Brain pericyte (primary cell): ENCODE data around the gene PIM3.
A peak's percentile ranks its signal among the peaks of the same experiment; 100 is the strongest.

Source experiments
- DNase-seq: peaks from one replicate; pipeline ENCODE4 v3.0.0-alpha.2; 2012; ENCODE audit warnings: low read depth, low spot score

Gene PIM3

DNA sequence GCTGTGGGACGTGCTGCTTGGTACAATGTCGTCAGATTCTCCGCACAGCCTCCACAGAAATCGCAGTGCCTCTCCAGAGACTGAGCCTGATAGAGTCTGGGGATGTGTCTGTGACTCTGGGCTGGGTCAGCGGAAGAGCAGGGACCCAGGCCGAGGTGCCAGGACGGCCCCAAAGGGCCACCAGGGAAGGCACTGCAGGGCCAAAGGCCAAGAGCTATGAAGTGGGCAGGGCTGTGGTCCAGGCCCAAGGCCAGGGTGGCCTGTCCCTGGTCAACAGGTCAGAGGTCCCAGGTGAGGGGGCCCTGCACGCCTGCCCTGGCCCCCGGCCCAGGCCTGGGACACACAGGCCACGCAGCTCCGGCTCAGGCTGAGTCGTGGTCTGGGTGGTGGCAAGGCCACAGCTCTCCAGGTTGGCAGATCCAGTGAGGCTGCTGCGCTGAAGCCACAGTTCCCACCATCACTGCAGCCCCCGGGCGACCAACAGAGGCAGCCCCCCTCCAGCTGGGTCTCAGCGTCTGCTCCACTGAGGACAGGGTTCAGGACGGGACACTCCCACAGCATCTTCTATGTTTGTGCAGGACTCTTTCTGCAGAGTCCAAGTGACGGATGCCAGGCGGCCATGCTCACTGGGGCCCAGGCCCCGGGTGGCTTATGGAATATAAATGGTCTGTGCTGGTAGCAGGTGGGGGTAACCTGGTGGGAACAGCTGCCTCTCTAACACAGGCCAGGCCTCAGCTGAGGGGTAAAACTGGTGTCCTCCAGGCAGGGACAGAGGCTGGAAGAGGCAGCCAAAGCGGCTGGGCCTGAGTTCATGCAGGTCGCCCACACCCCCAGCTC lies 4.8 kb upstream of the PIM3 start:
- DNase-seq = no peak

DNA sequence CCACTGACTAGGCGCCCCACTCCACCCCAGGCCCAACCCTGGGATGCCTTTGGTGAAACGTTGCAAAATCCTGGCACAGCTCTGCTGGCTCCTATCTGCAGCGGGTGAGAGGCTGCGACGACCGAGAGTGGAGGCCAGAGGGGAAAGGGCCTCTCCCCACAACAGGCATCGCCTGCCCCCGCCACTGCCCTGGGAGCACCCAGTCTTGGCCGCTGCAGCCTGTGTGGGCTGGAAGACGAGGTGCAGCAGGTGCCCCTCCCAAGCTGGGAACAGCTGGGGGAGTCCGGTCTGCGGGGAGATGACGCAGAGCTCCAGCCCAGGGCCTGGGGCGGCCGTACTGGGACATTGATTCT lies 4.2 kb upstream of the PIM3 start:
- DNase-seq = no peak

DNA sequence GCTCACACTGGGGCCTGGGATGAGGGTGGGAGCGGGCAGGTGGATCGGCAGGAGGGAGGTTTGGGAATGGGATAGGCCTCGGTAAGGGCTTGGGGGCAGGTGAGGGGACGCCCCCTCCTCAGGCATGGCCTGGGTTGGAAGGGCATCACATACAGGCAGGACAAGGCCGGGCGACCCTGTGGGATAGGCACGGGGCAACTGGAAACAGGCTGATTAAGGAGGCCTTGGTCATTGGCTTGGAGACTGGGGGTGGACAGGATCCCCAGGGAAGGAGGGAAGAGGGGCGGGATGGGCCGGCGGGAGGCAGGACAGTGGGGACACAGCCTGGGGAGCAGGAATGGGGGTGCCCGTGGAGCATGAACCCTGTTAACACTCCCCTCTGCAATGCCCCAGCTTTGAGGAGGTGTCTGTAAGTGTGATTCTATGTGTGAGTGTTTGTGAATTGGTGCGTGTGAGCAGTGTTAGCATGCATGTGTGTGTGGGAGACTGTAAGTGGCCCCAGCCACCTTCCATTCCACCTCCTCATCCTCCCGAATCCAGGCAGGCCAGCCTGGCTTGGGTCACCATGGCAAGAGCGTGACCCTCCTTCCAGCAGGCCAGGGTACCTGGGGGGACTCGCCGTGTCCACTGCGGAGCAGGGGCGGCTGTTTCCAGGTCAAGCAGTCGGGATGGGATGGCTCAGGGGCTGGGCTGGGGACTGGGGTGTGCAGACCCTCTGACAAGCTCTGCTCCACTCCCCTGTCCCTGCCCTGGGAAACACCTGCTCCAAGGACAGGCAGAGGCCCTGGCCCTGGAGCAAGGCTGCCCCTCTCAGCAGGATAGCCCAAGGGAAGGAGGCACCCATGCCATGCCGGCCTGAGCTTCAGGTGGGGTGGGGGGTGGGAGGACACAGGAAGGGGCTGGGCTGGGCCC lies 3.4 kb upstream of the PIM3 start:
- DNase-seq = no peak

DNA sequence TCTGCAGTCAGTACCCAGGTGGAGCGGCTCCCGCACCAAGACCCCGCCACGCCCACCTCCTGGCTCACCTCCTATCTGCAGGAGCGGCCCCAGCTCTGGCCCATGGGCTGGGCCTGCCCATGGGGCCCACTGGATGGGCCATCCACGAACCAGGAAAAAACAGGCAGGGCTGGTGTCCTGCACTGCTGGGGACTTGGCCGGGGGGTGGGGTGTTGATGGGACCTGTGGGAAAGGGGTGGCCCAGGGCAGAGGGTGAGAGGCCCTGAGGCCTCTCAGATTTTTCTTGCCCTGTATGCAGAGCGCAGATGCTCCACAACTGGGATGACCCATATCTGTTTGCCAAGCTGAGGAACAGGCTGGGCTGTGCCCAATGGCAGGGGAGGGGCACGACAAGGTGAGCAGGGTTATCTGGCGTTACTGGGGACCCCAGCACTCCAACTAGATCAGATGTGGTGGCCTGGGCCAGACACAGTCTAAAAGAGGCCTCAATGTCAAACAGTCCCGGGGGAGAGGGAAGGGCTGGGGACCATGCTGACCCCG lies 2.7 kb upstream of the PIM3 start:
- no peak for DNase-seq

DNA sequence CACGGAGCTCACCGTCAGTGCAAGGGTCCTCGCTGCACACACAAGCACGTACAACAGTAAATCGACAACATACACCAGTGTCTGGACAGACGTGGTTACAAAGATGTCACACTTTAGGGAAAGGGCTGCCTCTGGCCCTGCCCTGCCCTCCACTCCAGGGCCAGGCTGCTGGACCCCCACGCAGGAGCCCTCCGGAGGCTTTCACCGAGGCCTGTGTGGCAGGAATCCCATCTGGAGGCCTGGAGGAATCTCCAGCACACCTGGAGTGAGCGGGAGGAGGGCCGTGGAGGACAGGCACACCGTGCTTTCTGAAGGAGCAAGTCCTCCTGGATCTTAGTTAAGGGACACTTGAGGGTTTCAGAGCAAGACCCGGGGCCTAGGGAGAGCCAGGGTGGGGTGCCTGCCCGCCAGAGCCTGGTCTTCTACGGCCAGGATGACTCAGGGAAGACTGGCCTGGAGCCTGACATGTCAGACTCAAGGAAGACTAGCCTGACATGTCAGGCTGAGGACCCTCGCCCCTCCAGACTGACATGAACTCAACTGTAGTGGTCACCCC lies 2.1 kb upstream of the PIM3 start:
- DNase-seq = no peak

DNA sequence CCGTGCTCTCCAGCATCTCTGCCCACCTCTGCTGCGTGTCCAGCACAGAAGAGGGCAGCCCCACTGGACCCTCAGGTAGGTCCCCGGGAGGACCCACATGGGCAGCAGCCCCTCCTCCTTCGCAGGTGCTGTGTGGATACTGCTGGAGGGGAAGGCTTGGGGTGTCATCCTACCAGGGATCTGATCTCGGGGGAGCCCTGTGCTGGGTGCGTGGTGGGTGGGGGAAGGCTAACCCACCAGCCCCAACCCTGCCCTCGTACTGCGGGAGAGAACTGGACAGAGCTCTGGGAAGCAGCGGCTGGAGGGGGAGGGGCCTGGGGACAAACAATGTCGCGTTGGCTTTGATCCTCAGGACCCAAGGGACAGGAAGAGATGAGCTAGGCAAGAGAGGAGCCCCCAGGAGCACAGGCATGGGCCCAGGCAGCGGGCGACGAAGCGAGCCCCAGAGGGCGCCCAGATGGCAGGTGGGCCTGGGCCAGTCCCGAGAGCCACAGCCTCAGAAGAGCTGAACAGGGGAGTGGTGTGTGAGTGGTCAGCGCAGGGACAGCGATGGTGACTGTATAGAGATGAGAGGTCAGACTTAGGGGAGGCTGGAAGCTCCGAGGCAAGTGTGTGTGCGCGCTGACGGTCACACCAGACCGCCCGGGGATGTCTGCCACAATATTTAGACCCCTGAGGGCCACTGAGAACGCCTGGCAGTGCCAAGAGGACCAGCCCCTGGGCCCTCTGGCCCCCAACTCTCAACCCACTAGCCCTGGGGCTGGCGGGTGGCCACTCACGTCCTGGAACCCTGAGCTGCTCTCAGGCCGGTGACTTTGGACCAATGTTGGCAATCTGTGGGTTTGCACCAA lies 1.4 kb upstream of the PIM3 start:
- DNase-seq = no peak

DNA sequence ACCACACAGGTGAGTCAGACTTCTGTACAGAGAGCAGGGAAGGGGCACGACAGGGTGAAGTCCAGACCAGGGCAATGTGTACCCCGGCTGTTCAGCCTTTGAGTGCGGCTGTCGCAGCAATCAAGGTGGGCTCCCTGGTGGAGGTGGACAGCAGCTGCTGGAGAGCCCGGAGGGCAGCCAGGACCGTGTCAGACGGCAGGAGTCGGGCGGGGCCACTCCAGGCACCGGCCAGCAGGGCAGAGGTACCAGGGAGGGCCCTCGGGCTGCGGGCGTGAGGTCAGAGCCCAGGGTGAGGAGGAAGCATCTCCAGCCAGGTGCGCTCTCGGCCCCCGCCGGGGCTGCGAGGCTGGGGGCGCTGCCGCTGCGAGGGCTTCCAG lies 802 bp upstream of the PIM3 start:
- DNase-seq = no peak

DNA sequence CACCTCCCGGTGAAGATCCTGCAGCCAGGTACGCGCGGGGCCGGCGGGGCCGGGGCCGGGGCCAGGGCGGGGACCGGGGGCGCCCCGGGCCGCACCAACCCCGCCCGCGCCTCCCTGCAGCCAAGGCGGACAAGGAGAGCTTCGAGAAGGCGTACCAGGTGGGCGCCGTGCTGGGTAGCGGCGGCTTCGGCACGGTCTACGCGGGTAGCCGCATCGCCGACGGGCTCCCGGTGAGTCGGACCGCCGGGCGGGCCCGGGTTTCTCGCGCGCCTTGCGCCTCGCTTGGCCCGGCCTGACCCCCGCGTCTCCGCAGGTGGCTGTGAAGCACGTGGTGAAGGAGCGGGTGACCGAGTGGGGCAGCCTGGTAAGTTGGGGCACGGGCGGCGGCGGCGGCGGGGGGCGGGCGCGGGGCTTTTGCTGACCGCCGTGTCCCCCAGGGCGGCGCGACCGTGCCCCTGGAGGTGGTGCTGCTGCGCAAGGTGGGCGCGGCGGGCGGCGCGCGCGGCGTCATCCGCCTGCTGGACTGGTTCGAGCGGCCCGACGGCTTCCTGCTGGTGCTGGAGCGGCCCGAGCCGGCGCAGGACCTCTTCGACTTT lies 531 bp downstream of the PIM3 start:
- DNase-seq = no peak

DNA sequence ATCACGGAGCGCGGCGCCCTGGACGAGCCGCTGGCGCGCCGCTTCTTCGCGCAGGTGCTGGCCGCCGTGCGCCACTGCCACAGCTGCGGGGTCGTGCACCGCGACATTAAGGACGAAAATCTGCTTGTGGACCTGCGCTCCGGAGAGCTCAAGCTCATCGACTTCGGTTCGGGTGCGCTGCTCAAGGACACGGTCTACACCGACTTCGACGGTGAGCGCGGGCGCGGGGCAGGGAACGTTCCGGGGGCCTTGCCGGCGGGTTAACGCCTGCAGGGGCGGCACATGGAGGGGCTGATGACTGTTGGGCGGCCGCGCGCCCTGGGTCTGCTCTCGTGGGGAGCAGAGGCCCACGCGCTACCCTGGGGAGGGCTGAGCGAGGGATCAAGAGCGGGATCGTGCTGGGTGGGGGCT lies 1.0 kb downstream of the PIM3 start:
- DNase-seq = no peak

DNA sequence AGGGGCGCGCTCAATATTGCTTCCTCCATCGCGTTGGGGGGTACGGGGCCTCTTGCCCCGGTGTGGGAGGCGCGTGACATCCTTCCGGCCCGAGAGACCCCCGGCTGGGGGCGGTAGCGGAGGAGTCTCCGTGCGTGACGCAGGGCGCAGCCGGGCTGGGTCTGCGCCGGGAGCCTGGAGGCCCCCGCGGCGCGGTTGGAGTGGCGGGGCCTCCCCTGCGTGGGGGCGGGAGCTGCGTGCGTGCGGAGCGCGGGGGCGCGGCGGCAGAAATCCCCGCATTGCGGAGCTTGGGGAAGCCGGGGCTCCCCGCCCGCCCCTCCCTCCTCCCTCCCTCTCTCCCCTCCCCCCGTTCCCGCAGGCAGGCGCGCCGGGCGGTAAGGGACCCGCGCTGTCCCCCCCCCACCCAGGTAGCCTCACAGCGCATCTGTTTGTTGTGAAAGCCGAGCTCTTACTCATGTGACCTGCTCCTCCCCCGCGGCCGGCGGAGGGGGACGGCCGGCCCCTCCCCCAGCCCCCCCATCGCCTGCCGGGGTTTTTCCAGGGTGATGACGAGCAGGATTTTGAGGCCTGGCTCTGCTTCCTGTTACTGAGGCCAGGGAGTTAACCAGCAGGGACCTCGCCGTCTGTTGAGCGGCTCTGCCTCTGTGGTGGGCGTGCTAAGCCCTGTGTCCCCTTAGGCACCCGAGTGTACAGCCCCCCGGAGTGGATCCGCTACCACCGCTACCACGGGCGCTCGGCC lies 1.6 kb downstream of the PIM3 start:
- DNase-seq = peak; percentile 79

DNA sequence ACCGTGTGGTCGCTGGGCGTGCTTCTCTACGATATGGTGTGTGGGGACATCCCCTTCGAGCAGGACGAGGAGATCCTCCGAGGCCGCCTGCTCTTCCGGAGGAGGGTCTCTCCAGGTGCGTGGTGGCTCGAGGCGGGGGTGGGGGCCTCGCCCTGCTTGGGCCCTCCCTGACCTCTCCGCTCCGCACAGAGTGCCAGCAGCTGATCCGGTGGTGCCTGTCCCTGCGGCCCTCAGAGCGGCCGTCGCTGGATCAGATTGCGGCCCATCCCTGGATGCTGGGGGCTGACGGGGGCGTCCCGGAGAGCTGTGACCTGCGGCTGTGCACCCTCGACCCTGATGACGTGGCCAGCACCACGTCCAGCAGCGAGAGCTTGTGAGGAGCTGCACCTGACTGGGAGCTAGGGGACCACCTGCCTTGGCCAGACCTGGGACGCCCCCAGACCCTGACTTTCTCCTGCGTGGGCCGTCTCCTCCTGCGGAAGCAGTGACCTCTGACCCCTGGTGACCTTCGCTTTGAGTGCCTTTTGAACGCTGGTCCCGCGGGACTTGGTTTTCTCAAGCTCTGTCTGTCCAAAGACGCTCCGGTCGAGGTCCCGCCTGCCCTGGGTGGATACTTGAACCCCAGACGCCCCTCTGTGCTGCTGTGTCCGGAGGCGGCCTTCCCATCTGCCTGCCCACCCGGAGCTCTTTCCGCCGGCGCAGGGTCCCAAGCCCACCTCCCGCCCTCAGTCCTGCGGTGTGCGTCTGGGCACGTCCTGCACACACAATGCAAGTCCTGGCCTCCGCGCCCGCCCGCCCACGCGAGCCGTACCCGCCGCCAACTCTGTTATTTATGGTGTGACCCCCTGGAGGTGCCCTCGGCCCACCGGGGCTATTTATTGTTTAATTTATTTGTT lies 2.4 kb downstream of the PIM3 start:
- DNase-seq = no peak

DNA sequence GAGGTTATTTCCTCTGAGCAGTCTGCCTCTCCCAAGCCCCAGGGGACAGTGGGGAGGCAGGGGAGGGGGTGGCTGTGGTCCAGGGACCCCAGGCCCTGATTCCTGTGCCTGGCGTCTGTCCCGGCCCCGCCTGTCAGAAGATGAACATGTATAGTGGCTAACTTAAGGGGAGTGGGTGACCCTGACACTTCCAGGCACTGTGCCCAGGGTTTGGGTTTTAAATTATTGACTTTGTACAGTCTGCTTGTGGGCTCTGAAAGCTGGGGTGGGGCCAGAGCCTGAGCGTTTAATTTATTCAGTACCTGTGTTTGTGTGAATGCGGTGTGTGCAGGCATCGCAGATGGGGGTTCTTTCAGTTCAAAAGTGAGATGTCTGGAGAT lies 3.1 kb downstream of the PIM3 start:
- no peak for DNase-seq

DNA sequence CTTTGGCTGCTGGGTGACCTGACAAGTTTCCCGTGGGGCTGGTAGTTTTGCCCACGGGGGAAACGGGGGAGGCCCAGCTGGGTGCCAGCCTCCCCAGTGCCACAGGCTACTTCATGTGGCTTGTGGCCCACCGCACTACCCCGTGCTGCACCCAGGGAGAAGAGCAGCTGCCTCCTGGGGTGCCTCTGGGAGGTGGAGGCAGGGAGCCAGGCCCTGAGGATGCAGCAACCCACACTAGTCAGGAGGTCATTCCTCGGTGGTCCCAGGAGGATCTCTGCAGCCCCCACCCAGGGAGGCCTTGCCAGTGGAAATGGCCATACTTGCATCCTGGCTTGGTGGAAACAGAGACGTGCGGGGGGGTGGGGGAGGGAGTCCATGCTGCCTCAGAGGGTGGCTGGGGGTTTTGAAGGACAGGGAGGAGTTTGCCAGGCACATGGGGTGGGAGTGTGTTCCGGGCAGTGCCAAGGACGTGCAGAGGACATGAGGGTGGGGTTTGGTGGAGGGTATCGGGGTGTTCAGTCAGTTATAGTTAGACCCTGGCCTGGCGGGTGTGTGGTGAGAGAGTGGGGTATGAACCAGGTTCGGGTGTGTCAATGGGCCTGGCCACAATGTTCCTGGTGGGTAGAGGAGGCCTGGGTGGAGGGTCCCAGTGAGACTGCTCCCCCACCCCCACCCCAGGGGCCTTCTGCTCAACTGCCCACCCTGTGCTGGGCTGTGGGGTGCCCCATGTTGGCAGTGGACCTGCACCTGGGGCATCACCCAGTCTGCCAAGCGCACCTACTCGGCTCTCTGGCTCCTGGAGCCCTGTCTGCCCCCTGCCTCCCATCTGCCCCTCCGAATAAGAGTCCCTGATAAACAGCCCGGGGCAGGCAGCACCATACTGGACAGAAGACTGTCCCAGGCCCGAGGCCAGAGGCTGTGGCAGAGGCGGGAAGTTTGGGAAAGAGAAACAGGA lies 3.8 kb downstream of the PIM3 start:
- DNase-seq = no peak

DNA sequence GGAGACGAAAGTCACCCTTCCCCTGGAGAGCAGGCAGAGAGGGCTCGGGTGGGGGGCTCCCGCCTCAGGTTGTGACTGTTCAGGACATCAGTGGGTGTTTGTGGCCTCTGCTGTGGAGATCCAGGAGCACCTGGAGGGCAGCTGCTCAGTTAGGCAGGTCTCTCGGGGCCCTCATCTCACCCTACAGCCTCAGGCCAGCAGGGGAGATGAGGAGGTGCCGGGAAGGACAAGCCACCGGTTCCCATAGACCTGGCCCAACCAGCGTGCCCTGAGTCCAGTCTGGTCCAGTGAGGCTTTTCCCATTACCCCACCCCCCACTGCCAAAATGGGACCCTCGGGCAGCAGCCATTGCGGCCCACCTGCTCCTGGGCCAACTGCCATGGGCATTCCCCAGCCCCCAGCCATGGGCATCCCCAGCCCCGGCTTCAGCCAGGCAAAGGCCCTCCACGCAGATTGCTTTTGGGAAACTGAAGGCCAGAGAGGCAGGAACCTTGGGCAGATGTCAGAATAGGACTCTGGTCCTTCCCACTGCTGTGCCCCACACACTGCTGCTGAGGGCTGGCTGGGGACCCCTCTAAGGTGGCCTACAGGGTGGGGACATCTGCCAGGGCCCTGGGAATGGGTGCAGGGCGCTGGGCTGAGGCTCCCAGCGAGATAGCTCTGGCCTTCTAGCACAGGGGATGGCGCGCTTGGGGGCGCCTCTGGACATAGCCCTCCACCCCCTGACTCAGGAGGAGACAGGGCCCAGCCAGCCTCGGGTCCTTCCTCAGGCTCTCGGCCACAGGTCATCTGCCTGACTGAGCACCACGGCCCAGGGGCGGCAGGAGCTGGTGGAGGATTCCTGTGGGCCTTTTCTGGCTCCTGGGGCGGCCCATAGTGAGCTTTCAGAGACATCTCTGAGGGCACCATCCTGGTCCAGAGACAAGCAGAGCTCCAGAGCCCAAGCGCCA lies 4.8 kb downstream of the PIM3 start:
- no peak for DNase-seq

DNA sequence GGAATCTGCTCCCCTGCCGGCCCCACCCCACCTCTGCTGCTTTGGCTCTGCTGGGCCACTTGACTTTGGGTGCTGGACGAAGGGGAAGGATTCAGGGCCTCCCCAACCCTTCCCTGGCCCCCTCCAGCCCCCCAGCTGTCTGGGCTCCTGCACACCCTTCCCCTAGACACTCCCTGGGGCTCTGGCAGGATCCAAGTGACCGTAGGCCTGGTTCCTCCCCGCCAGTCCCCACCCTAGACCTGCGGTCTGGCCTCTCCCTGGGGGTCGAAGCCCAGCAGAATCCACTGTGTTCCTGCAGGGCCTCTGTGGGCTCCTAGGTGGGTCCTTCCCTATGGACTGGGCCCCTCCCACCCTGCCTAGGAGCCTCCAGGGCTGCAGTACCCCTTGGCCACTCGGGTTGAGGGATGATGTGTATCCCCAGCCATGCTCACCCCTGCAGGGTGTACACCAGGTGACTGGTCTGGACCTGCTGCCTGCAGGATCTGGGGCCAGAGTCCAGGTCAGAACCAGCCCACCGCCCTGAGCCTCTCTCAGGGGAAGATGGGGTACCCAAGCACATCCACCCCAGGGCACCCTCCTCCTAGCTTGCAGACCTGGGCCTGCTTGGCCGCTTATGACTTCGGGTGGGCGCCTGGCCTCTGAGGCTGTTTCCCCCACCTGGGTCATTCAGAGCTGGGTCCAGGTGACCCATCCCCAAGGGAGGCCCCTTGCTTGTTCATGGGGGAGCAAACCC lies 5.6 kb downstream of the PIM3 start:
- DNase-seq = no peak
